GM18502 (cell line): ENCODE measurements around the gene HSCB.
"Not testable (repeated sequence)": the region's sequence is repeated elsewhere in the genome, so short reads cannot be mapped to it uniquely, and the experiment has no call there.

Experiments
- ATAC-seq: cut with Tn5 transposase; IDR thresholded peaks from one replicate; pipeline ENCODE4 v1.9.1; 2021; ENCODE audit warnings: mild to moderate bottlenecking; ENCODE audit not compliant: unreplicated experiment, poor library complexity

HSCB gene, protein sequence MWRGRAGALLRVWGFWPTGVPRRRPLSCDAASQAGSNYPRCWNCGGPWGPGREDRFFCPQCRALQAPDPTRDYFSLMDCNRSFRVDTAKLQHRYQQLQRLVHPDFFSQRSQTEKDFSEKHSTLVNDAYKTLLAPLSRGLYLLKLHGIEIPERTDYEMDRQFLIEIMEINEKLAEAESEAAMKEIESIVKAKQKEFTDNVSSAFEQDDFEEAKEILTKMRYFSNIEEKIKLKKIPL

DNA sequence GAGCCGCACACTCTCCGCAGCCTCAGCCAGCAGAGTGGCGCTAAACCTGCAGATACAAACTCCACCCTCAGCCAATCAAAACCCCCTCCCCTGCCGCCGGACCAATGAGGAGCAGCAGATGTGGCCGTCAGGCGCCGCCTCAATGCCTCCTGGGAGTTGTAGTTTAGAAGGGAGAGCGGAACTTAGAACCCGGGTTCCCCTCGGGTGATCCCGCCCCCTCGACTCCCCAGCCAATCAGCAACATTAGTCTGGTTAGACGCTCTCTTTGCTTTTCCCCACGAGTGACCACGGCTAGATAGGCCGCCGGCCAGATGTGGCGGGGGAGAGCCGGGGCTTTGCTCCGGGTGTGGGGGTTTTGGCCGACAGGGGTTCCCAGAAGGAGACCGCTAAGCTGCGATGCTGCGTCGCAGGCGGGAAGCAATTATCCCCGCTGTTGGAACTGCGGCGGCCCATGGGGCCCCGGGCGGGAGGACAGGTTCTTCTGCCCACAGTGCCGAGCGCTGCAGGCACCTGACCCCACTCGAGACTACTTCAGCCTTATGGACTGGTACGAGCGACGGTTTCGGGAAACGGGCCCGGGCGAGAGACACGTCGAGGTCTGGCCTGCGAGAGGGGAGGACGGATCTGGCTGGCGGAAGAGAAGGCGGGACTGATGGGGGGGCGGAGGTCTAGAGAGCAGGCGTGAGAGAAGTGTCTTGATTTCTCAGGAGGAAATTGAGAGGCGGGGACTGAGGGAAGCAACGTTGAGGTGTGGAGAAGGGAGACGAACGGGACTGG, at the start of gene HSCB, which contains the start of gene CHEK2:
TSS of gene HSCB (plus strand) at position 255 of the 777 bp plus-strand sequence. CDS start at position 312, 57 bp downstream.
TSS of gene CHEK2 (minus strand) at position 36 of the 777 bp plus-strand sequence. CDS start 7,099 bp downstream, outside the sequence.
- peak; percentile 90 for ATAC-seq

DNA sequence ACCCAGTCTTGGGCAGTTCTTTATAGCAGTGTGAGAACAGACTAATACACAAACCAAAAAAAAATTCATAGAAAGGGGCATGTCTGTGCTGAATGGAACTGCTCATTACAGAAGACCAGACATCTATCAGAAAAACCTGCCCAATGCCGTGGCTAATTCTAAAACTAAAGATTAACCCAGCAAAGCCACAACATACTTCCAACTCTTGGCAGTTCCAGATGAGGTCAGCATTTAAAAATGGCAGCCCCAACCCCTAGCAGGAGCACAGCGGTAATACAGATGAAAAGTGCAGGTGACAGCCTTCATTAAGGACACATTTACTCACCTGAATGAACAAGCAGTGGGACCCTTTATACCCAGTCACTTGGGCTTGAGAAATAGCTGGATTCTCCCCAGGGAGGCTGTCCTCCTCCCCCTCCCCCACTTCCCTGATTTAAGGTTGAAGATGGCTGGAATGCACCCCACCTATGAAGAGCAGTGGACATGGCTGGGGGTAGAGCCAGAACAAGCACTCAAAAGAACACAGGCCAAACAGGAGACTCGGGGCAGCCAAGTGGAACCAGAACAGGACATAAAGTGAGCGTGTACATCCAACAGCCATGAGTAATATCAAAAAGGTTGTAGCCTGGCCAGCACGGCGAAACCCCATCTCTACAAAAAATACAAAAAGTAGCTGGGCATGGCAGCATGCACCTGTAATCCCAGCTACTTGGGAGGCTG, 48.6 kb upstream of the HSCB start:
- not testable (repeated sequence) for ATAC-seq

DNA sequence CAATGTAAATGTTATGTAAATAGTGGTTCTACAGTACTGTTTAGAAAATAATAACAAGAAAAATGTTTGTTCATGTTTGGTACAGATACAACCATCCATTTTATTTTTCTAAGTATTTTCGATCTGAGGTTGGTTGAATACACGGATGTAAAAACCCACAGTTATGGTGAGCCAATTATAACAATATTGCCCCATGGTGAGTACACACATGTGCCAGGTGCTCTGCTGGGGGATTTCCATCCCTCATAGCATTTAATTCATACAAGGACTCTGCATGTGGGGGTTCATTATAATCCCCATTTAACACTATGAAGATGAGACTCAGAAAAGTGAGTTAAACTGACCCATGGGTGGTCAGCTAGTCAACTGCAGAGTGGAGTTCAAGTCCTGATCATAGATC, 38.9 kb upstream of the HSCB start:
- no peak for ATAC-seq

DNA sequence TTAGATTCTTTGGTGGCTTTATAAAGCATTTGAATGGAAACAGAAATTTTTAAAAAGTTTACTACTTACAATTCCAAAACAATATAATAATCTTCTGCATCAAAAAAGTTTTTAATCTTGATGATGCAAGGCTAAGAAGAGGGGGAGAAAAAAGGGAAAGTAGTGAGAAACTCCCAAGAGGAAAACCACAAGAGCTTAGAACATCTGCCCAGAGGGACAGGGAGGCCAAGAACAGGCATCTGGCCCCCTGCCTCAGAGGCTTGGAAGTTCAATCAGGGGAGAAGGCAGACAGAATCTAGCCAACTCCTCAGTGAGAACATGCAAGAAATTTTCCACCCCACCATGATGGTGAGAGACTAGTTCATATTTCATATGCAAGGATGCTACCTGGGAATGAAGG, 38.4 kb upstream of the HSCB start:
- no peak for ATAC-seq

DNA sequence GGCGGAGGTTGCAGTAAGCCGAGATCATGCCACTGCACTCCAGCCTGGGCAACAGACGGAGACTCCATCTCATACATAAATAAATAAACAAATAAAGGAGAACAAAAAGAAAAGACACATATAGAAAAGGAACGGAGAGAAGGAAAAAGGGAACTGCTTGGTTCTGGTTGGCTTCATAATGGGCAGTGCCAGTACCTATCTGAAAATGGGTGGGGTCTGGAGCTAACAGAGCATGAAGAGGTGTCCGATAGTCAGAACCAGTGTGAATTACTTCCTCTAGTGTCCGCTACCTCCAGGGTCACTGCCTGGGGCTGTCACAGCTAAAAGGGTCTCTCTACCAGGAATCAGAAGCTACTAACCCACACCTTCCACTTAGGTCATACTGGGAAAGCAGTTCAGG, 35.0 kb upstream of the HSCB start:
- ATAC-seq, result no peak

DNA sequence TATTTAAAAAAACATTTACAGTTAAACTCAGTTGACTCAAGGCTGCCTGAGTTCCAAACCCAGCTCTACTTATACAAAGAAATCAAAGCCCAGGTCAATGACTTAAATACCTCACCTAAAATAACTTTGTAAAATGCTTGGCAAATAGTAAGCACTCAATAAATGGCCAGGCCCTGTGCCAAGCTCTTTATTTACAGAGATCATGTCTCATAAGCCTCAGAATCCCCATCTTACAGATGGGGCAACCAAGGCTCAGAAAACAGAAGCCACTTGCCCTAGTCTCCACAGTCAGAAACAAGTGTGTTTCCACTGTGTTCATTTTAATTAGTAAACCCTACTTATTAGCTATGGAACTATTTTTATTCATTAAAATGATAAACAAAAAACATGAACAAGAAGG, 31.7 kb upstream of the HSCB start:
- ATAC-seq, result no peak

DNA sequence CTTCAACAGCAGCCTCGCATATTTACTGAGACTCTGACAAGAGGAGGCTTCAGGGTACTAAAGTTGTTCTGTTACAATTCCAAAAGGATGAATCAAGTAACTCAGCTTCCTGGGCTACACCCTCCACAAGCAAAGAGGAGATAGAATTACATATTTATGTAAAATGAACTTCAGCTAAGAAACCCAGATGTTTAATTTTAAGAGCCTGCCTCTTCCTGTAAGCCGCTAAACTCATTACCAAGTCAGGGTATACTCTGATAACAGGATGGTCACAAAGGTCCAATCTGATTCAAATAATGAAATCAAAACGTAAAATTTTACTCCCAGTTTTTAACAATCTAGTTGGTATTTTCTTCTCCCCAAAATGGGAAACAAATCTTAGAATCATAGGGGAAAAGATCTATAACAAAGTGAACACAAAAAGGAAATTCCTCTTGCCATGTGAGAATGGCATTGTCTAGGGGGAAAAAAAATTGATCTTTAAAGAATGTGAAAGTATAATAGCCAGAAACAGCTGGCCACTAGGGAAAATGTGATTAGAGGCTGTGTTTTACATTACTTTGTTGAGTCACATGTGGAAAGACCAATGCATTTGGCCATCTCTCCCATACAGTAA, 31.2 kb upstream of the HSCB start:
- no peak for ATAC-seq

DNA sequence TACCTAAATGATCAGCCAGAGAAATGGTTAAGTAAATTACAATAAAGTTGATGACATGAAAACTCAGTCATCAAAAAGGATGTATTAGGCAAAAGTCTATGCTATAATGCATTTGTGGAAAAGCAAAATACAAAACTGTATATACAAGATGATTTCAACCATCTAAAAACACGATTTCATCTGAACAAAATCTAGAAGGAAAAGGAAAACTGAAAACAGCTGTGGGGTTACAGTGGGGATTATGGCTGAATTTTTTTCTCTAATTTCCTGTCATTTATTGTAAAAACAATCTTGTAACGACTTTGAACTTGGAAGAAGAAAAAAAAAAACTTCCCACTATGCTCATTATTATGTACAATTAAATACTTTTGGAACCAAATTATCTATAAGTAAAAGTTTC, 30.5 kb upstream of the HSCB start:
- ATAC-seq, result no peak

DNA sequence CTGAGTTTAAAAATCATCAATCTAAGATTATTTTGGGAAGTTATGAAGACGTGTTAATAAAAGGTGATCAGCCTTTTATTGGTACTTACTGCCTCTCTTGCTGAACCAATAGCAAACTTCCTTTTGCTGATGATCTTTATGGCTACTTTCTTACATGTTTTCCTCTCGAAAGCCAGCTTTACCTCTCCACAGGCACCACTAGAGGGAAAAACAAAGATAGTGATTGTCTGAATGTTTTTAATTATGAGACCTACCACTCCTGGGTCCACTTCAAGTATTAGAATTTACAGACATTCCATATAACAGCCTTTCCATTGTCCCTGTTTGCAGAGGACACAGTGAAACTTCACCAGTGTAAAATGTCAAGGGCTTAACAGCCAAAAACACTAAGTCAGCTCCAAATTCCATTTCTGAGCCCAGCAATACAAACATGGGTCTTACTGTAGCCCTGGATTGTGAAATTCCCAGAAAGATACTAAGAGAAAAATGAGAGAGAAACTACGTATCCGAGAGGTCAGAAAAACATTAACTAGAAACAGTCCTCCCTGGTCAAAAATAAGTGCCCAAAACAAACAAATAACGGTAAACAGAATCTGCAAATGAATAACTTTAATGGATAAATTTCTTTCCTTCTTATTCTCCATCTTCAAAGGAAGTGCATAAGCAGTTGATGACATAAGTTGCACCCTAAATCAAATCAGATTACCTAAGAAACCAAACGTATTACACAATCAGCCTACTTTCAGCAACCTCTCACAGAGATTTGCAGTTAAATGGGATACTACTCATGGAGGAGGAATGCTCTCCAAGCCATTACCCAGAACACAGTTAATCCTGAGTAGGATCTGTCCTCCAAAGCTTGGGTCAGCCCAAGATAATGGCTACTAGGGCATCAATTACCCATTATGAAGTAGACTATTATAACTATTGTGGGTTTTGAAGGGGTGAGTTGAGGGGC, 29.7 kb upstream of the HSCB start:
- no peak for ATAC-seq

DNA sequence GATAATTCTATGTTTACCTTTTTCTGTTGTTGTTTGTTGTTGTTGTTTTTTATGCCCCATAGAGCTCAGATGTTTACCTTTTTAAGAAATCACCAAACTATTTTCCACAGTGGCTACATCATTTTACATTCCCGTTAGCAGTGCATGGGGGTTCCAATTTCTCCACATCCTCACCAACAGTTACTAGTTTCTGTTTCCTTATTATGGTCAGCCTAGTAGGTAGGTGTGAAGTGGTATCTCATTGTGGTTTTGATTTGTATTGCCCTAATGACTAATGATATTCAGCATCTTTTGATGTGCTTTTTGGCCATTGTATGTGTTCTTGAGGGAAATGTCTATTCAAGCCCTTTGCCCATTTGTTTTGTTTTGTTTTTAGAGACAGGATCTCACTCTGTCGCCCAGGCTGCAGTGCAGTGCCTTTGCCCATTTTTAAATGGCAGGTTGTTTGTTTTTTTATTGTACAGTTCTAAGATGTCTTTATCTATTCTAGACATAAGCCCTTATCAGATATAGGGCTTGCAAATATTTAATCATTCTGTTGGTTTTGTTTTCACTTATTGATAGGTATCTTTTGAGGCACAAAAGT, 27.7 kb upstream of the HSCB start:
- no peak for ATAC-seq

DNA sequence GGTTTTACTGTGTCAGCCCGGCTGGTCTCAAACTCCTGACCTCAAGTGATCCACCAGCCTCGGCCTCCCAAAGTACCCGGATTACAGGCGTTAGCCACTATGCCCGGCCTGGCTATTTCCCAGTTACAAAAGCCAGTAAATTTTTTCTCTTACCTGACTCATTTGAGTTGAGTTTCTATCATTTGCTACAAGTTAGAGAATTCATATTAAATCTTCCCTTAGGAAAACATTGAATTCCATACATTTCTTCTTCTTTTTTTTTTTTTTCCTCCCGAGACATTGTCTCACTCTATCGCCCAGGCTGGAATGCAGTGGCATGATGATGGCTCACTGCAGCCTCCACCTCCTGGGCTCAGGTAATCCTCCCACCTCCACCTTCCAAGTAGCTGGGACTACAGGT, 26.2 kb upstream of the HSCB start:
- no peak for ATAC-seq

DNA sequence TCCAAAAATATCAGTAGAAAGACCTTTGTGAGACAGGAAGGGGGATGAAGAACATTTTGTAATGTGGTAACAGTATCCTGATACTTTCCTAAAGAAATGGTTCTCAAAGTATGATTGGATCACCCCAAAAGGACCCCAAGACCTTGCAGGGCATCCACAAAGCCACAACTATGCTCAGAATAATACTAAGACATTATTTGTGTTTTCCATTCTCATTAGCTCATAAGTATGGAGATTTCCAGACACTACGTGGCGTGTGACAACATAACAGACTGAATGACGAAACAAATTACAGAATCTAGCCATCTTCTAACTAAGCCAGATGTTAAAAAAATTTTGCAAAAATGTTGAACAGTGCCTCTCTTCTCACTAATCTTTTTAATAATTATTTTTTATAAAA, 25.2 kb upstream of the HSCB start:
- no peak for ATAC-seq

DNA sequence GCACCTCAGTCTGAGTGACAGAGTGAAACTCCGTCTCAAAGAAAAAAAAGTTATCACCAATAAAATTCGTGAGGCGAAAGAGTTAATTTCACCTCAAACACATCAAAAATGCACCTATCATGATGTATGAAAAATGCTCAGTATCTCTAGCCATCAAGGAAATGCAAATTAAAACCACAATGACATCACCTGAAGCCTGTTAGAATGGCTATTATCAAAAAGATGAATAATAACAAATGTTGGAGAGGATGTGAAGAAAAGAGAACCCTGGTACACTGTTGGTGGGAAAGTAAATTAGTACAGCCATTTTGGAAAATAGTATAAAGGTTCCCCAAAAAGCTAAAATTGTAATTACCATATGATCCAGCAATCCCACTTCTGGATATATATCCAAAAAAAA, 23.8 kb upstream of the HSCB start:
- no peak for ATAC-seq

DNA sequence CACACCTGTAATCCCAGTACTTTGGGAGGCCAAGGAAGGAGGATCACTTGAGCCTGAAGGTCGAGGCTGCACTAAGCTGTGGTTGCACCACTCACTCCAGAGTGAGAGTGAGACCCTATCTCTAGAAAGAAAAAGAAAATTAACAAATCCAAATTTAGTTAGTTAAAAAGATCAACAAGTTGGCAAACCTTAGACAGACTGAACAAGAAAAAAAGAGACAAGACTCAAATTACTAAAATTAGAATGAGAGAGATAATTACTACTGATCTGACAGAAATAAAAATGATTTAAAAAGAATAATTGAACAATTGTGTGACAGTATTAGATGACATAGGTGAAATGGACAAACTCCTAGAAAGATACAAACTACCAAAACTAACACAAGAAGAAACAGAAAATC, 13.8 kb upstream of the HSCB start:
- ATAC-seq, result no peak

DNA sequence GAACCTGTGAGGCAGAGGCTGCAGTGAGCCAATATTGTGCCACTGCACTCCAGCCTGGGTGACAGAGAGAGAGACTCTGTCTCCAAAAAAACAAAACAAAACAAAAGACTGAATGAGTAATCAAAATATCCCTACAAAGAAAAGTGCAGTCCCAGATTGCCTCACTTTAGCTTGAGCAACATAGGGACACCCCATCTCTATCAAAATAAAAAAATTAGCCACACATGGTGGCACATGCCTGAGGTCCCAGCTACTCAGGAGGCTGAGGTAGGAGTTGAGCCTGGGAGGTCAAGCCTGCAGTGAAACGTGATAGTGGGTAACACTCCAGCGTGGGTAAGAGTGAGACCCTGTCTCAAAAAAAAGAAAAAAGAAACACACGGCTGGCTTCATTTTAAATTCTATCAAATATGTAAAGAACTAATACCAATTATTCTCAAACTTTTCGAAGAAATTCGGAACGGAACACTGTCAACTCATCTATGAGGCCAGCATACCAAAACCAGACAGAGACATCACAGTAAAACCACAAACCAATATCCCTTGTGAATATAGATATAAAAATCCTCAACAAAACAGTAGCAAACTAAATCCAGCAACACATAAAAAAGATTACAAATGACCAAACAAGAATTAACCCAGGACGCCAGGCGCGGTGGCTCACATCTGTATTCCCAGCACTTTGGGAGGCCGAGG, 13.1 kb upstream of the HSCB start:
- no peak for ATAC-seq

DNA sequence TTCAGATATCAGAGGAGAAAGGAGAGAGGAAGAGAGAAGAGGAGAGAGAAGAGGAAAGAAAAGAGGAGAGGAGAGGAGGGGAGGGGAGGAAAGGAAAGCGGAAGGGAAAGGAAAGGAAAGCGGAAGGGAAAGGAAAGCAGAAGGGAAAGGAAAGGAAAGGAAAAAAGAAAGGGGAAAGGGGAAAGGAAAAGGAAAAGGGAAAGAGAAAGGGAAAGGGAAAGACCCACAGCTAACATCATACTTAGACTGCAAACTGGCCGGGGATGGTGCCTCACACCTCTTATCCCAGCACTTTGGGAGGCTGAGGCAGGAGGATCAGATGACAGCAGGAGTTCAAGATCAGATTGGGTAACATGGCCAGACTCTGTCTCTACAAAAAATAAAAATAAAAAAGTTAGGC, 11.7 kb upstream of the HSCB start:
- ATAC-seq, result no peak

DNA sequence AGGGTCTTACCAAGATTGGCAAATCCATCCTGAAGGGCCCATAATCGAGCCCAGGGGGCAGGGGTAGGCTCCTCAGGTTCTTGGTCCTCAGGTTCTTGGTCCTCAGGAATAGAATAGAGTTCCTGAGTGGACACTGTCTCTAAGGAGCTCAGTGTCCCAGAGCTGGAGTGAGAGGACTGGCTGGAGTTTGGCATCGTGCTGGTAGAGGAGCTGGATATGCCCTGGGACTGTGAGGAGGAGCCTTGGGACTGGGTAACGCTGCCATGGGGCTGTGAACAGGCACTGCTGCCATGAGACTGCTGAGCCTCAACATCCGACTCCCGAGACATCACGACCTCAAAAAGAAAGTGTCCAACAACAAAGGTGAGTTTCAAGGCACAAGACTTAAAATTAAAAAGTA, 7.4 kb upstream of the HSCB start:
- no peak for ATAC-seq

DNA sequence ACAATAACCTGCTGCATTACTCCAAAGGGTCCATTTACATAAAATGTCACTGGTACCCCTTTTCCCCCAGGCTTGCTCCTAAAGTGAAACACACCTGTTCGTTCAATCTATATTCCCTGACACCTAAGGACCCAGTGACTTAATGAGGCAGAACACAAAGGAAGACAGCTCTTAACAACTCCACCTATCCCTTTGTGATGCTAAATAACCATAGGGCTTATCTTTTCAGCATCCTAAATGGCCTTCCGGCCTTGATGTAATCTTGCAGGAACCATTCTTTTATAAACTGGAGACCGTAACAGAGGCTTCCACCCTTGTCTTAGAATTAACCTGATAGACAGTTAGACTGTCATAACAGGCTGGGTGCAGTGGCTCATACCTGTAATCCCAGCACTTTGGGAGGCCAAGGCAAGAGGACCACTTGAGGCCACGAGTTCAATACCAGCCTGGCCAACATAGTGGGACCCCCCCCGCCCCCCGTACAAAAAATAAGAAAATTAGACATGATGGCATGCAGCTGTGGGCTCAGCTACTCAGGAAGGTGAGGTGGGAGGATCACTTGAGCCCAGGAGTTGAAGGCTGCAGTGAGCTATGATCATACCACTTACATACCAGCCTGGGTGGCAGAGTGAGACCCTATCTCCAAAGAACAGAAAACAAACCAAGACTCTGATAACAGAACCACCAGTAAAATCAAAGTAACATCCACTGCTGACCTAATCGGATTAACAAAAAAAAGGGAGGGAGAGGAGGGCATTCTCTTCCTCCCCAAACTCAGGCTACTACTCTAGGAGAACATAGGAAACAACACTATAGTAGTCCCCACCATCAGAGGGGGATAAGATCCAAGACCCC, 5.3 kb upstream of the HSCB start:
- ATAC-seq, result no peak
